ENCODE measurements around the gene STAT2.

- TF ChIP-seq CTCF (IDR thresholded peaks at IDR 0.05) (no peak), POLR2A (IDR thresholded peaks at IDR 0.05) (no peak)
Measured at GRCh38 chr12:56300644-56301464, 59.1 kb downstream of the STAT2 start.

All from right lobe of liver (tissue), 4 donors.